ENCODE results near the gene TTC12. TPM values are rescaled to one million over a fixed set of nuclear protein-coding genes. Genes with fewer than 3 reads are reported as not detected.

The TTC12 gene
- total RNA-seq, 2 donors from 2014 or later: 22.3 to 134 TPM

DNA sequence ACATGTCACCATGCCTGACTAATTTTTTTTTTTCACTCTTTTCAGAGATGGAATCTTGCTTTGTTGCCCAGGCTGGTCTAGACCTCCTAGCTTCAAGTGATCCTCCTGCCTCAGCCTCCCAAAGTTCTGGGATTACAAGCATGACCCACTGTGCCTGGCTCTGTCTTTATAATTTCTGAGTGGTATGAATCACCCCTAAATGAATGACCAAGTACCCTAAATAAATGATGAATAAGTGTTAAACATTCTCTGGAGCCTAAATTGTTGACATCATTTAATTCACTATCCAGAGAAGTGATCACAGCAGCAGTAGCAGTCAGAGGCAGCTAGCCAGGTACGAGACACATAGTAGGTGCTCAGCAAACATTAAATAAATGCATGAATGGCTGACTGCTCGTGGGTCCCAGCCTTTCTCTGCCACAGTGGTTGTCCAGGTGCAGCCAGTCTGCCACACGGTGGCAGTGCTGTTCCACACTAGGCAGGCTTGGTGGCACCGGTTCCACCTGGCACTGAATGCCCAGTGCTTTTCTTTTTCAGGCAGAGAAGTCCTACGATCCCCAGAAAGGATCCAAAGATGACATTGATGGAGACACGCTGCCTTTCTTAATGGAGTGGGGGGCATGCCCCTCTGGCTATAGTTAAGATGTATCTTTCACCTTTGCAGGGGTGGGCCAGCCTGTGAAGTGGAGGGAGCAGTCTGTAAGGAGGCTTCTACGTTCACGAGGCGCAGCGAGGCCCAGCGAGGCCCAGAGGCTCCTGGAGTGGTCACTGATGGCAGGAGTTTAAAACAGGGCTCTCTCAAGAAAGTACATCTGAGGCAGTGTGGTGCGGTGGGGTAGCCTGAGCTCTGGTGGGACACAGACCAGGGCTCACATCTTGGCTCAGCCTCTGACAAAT, 8.7 kb upstream of the TTC12 start:
- ATAC-seq: peak; percentile 65
- Histone ChIP-seq H3K4me3 (no peak overlapping the region), H3K36me3 (replicated peaks in 1 of 2; ENCODE audit: insufficient read depth in 1 of 2, low read depth in 2 of 2) (no peaks in the 10 kb centered on the region), H3K9me3 (no peaks in the 10 kb centered on the region), H3K27me3 (no peaks in the 10 kb centered on the region), H3K27ac (no peak overlapping the region), H3K4me1 (no peaks in the 10 kb centered on the region)
- 37 to 42% methylated on average over 12 of the region's 12 CpGs for WGBS, 2 donors
- intact Hi-C loops (cut with DNase I): loop anchor here (5.0 to 10.0 kb wide), 3 partner anchors 227 to 492 kb away; no protein-coding TSS in a partner anchor
- TF ChIP-seq, protein P1, sequence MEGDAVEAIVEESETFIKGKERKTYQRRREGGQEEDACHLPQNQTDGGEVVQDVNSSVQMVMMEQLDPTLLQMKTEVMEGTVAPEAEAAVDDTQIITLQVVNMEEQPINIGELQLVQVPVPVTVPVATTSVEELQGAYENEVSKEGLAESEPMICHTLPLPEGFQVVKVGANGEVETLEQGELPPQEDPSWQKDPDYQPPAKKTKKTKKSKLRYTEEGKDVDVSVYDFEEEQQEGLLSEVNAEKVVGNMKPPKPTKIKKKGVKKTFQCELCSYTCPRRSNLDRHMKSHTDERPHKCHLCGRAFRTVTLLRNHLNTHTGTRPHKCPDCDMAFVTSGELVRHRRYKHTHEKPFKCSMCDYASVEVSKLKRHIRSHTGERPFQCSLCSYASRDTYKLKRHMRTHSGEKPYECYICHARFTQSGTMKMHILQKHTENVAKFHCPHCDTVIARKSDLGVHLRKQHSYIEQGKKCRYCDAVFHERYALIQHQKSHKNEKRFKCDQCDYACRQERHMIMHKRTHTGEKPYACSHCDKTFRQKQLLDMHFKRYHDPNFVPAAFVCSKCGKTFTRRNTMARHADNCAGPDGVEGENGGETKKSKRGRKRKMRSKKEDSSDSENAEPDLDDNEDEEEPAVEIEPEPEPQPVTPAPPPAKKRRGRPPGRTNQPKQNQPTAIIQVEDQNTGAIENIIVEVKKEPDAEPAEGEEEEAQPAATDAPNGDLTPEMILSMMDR (IDR thresholded peaks at IDR 0.05): peak; percentile 86 to 96 (median 94)
- TF ChIP-seq POLR2A (IDR thresholded peaks at IDR 0.05): no peak
- peak; percentile 81 to 89 (median 82) for DNase-seq

DNA sequence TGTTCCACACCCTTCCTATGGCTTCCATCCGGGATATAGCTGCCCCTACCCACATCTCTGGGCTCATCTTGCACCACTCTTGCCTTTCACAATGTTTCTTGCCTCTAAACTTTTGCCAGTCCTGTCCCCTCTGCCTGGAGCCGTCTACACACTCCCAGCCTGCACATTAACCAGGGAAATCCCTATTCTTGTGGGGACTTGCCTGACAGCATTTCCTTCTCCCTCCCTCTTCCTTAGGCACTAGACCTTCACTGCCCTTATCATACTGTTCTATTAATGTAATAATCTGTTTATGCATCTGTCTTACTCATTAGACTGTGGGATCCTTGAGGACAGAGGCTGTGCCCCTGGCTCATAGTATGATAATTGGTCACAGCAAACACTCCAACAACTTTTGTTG, 5.8 kb upstream of the TTC12 start:
- H3K9me3 ChIP-seq: no peaks in the 10 kb centered on the region
- intact Hi-C loops (cut with DNase I): loop anchor here (5.0 to 10.0 kb wide), 3 partner anchors 224 to 489 kb away; no protein-coding TSS in a partner anchor
- no peak for TF ChIP-seq POLR2A (IDR thresholded peaks at IDR 0.05)
- TF ChIP-seq, protein P1 (IDR thresholded peaks at IDR 0.05): no peak
- no peaks in the 10 kb centered on the region for H3K4me1 ChIP-seq
- no peak for DNase-seq
- WGBS, 2 donors: 38 to 41% methylated on average over 2 of the region's 2 CpGs
- no peaks in the 10 kb centered on the region for H3K36me3 ChIP-seq (replicated peaks in 1 of 2; ENCODE audit: insufficient read depth in 1 of 2, low read depth in 2 of 2)
- H3K27me3 ChIP-seq: no peaks in the 10 kb centered on the region
- no peak overlapping the region for H3K27ac ChIP-seq
- H3K4me3 ChIP-seq: no peak overlapping the region
- no peak for ATAC-seq

- WGBS, 2 donors: 85 to 88% methylated on average over 1 of the region's 1 CpG
- intact Hi-C loops (cut with DNase I): no loop called here
- TF ChIP-seq, protein P1 (IDR thresholded peaks at IDR 0.05): no peak
- no peak for TF ChIP-seq POLR2A (IDR thresholded peaks at IDR 0.05)
Measured at GRCh38 chr11:113311536-113311935, 2.8 kb upstream of the TTC12 start.

GRCh38 chr11:113313601-113314000, 782 bp upstream of the TTC12 start:
- intact Hi-C loops (cut with DNase I): no loop called here
- no peaks in the 10 kb centered on the region for H3K27me3 ChIP-seq
- H3K4me1 ChIP-seq: peaks cover 13% of the 10 kb centered on the region
- H3K9me3 ChIP-seq: no peaks in the 10 kb centered on the region
- DNase-seq: no peak
- ATAC-seq: no peak
- peak overlapping the region in 2 of 4 donors; percentile 89 to 92 for H3K27ac ChIP-seq
- TF ChIP-seq POLR2A (IDR thresholded peaks at IDR 0.05): no peak
- TF ChIP-seq, protein P1 (IDR thresholded peaks at IDR 0.05): no peak
- H3K36me3 ChIP-seq (replicated peaks in 1 of 2; ENCODE audit: insufficient read depth in 1 of 2, low read depth in 2 of 2): no peaks in the 10 kb centered on the region
- WGBS, 2 donors: 91% methylated on average over 3 of the region's 3 CpGs
- H3K4me3 ChIP-seq: no peak overlapping the region

More at GRCh38 chr11:113311536-113311935, 2.8 kb upstream of the TTC12 start:
- DNase-seq (no peak), ATAC-seq (no peak)
- no peak overlapping the region for H3K27ac ChIP-seq
- H3K36me3 ChIP-seq (replicated peaks in 1 of 2; ENCODE audit: insufficient read depth in 1 of 2, low read depth in 2 of 2): no peaks in the 10 kb centered on the region
- no peaks in the 10 kb centered on the region for H3K9me3 ChIP-seq
- peaks cover 13% of the 10 kb centered on the region for H3K4me1 ChIP-seq
- H3K27me3 ChIP-seq: no peaks in the 10 kb centered on the region
- H3K4me3 ChIP-seq: no peak overlapping the region

Measured in body of pancreas (tissue), 4 donors.